ENCODE results near the gene IL16.
A peak's percentile ranks its signal among the peaks of the same experiment; 100 is the strongest.
"Not testable (repeated sequence)": the region's sequence is repeated elsewhere in the genome, so short reads cannot be mapped to it uniquely, and the experiment has no call there.

IL16 gene

DNA sequence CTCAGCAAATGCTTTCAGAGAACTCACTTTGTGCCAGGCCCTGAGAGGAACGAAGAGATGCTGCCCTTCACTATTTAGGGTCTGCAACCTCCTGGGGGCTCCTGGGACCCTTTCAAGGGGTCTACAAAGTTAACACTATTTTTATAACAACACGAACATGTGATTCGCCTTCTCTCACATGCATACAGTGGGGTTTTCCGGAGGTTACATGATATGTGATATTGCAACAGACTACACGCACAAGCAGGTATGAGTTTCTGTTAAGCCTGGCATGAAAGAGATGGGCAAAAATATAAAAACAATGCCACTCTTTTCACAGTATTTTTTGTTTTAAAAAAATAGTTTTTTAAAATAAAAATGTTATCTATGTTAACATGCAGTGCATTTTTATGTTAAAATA, 117.0 kb downstream of the IL16 start:
- DNase-seq (ENCODE audit: low spot score) = no peak

DNA sequence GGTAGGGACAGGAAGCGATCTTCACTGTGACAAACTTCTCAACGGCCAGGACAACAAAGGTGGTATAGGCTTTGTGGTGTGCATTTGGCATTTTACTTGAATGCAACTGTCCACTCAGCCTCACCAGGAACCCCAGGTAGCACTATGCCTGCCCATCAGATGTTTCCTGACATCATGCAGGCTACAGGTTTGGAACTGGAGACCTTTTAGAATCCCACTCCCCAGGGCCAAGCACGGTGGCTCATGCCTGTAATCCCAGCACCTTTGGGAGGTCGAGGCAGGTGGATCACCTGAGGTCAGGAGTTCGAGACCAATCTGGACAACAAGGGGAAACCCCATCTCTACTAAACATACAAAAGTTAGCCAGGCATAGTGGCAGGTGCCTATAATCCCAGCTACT, 117.7 kb downstream of the IL16 start:
- no peak for DNase-seq (ENCODE audit: low spot score)

DNA sequence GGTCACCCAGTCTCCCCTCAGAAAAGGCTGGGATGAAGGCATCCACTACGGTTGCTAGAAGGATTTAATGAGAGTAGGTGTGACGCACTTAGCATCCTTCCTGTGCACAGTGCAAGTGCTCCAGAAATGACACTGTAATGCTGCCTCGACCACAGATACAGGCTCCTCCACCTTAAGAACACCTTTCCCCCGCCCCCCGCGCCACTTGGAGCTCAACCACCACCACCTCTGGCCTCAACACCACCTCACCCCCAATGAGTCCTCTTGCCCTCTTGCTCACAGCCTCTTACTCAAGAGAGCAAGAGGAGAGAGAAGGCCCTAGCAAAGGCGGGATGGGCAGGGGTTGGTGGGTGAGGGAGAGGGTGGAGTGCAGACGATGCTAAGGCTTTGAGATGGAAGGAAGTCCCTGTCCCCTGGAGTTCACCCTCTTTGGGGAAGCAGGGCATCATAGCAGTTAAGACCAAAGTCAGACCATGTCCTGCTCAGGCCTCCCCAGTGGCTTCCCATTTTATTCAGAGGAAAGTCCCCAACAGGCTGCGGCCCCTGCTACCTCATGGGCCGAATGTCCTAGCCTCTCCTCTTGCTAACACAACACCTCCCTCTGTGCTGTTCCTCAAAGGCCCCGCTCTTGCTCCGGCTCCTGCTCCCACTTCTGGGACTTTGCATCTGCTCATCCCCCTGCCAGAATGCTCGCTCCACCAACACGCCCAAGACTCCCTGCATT, 118.9 kb downstream of the IL16 start:
- DNase-seq (ENCODE audit: low spot score) = no peak

DNA sequence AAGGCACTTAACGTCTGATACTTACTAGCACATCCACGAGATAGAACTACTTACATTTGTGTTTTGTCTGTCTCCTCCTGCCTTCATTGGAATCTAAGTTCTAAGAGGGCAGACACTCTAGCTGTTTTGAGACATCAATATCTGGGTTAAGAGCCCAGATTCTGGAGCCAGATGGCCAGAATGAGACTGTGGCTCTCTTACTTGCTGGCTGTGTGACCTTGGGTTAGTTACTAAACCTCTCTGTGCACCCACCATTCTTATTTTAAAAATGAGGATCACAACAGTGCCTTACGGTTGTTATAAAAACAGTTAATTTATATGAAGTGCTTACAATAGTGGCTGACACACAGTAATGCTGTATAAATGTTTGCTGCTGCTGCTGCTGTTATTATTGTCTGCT, 119.6 kb downstream of the IL16 start:
- no peak for DNase-seq (ENCODE audit: low spot score)

DNA sequence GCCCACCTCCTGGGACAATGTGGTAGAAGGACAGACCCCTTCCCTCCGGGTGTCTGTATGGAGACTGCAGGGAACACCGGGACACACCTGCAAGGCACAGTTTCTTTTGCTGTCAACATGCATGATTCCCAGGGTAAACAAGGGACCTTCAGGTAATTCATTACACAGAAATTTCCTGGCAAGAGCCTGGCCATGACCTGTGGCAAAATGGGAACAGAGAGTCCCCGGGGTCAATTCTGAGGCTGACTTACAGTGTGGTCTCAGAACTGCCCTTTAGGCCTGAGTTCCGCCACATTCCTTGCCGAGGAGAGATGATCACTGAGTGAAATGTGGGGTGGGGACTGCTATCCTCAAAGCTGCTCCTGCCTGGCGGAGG, 121.0 kb downstream of the IL16 start:
- no peak for DNase-seq (ENCODE audit: low spot score)

DNA sequence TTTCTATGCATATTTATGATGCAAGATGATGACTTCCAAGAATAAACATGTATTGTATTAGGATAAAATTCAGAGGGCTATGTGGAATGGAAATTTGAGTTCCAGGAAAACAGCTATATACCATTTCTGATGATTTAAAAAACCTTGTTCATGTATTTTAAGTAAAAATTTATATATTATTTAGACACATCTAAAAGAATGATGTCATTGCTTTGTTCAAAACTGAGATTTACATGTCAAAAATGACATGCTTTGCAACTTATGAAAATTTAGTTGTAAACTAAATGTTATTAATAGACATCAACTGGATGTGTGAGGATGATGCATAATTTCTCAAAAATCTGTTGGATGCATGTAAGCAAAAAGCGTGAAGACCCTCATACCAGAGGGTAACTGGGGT, 125.0 kb downstream of the IL16 start:
- no peak for DNase-seq (ENCODE audit: low spot score)

DNA sequence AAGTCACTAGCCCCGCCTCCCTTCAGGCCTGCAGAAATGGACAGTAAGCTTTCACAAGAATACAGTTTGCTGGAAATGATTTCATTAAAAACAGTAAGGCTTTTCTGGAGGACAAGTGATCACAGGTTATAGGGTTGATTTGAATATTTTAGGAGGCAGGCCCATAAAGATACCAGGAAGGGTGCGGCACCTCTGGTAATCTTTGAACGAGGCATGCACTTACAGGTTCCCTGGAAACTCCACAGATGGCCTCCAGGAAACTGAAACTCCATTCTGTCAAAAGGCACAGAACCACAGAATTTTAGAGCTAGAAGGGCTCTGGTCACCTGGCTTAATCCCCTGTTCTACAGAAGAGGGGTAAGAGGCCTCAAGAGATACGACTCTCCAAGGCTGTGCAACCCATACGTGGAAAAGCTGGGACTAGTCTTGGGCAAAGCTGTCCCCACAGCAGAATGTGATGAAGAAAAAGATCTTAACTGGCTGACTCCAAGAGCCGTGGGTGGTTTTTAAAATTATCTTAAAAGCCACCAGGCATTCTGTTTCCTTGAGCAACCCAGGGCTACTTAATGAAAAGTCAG, 126.1 kb downstream of the IL16 start:
- no peak for DNase-seq (ENCODE audit: low spot score)

DNA sequence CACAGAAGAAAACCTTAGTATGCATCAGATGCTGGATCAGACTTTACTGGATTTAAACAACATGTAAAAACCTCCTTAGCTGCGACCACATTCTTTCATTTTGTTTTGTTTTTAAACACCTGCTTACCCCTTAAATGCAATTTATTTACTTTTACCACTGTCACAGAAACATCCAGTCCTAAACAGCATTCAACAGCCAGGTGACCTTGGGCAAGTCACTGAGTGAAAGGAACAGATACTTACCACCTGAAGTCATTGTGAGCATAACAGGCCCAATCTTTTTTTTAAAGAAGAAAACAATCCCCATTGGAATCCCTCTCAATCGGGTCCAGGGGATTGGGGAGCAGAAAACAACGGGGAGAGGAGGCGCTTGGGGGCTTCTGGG, 126.9 kb downstream of the IL16 start:
- DNase-seq (ENCODE audit: low spot score) = no peak

DNA sequence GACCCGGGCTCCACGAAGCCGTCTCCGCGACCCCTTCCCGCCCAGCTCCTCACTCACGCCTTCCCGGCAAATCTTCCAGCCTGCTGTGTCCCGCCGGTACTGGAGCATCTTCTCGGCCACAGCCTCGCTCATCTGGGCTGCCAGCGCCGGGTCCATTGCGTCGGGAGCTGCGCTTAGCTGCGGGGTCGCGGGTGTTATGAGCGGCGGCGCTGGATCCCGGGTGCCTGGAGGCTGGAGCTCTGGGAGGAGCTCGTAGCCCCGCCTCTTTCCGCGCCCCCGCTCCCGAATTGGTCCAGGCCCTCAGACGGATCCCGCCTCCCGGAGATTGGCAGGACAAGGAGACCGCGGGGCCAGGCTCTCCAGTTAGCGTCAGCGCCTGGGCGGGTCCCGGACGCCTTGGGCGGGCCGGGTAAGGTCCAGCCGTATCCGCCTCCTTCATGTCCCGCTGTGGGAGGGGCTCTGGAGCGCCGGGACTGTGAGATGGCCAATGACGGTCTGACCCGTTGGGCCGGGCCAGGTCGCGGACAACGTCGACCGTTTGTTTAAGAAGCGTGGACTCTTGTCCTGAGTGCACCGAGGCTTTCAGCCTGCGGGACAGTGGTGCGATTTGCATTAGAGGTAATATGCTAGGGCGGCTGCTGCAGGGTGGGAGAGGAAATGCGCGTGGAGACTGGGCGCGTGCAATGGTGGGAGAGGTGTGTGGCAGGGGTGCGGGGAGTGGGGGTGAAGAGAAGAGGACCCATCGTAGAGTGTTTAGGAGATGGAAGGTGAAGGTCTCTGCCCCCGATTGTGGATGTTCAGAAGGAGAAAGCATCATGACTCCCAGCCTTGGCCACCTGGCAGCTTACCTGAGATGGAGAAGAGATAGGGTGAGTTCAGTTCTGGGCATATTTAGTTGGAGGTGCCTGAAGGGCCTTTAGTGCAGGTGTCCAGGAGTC, 127.5 kb downstream of the IL16 start, which contains the start of gene STARD5:
TSS of gene STARD5 (minus strand) at position 198 of the 938 bp plus-strand sequence. CDS start at position 156, 42 bp downstream.
- DNase-seq (ENCODE audit: low spot score) = peak; percentile 98

DNA sequence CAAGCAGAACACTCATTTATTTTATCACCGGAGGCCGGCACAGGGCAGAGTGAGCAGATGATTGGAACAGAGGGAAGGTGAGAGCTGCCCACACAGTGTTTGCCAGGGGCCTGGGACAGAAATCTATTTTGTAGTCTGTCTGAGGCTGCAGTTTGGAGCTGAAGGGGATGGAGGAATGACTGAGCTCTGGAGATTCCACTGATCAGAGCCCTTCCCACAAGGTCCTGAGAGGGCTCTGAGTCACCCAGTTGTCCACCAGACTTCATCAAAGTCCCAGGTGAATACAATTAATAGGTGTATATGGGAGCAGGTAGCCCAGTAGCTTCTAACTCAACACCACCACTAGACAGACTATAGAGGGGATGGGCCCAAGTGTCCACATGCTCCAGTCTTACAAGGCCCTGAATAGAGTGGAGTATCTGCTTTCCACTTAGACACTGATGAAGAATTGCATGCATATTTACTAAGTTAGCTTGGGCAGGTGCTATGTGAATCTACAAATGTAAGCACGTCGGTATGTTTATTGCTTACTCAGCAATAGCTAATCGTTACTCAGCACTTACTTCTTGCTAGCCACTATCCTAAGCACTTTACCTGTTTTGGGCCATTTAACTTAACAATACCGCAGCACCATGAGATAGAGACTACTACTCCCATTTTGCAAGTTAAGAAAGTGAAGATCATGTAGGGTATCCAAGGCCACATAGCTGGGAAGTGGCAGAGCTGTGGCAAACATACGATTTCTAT, 130.0 kb downstream of the IL16 start:
- no peak for DNase-seq (ENCODE audit: low spot score)

DNA sequence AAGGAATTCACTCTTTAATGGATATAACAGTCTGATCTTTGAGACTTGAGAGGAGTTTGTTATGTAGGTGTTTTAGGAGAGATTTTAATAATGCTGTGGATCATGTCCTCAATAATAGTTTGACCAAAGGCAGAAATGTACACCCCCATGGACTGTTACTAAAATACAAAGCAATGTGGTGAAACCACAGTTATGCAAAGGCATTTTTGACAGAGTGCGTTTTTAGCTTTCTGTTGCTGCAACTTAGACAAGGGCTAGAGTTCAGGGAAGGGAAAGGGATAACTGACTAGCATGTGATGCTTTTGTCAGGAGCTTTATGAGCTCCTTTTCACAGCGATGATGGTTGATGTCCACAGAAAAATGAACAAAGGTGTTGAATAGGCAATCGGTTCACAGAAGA, 130.8 kb downstream of the IL16 start:
- no peak for DNase-seq (ENCODE audit: low spot score)

DNA sequence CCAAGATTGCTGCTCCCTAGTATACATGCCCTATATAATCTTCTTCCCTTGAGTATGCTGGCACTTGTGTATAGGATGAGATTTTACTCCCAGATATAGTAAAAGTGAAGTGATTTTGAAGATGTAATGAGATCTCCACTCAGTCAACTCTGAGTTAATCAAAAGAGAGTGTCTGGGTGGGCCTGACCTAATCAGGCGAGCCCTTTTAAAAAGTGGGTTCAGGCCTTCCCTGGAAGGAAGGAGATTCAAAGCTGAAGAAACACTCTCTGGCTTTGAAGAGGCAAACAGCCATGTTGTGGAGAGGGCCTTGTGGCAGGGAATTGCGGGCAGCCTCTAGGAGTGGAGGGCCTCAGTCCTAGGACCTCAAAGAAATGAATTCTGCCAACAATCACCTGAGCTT, 132.8 kb downstream of the IL16 start:
- no peak for DNase-seq (ENCODE audit: low spot score)

DNA sequence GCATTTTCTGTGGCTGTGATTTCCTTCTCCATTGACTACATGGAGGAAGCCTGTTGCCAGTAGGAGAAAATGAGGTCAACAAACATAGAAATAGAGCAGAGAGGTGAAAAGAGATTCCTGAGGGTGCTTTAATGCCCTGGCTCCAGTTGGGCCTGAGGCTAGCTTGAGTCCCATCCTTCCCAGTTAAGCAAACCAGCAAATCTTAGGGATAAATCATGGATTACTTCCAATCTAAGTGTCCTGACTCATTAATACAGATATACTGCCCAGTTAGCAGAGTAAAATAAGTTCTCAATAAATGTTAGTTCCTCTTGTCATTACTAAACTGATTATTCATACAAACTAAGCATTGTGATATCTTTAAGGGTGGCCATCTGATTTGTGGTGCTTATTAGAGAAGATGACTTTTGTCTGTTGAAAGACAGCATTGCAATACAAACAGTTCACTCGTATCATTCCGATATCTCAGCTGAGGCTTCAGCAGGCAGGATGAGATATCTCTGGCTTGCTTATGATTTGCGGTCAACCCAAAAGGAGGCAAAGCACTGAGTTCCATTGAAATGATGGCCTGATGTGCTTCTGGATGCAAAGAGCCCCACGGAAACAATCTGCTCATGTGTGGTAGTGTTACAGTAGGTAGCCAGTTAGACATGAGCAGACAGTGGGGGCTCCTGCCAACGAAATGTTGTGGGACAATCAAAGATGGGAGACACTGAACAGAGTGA, 133.8 kb downstream of the IL16 start:
- no peak for DNase-seq (ENCODE audit: low spot score)

DNA sequence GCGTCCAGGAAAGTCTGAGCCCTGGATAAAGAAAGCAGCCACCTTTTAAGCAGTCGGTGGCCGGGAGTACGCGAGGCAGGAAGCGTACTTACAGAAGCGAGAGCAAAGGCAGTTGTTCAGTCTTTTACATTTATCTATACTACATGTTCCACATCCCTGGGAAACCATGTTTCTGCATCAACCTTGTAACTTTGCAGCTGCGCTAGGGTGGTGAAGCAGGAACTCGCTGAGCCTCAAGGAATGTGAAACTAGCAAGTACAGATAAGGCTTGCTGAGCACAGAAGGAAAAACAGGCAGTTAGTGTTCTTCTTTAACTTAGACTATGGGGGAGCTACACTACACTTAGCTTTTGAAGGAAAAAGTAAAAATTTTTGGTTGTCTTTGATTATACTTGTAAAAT, 134.5 kb downstream of the IL16 start:
- not testable (repeated sequence) for DNase-seq (ENCODE audit: low spot score)

DNA sequence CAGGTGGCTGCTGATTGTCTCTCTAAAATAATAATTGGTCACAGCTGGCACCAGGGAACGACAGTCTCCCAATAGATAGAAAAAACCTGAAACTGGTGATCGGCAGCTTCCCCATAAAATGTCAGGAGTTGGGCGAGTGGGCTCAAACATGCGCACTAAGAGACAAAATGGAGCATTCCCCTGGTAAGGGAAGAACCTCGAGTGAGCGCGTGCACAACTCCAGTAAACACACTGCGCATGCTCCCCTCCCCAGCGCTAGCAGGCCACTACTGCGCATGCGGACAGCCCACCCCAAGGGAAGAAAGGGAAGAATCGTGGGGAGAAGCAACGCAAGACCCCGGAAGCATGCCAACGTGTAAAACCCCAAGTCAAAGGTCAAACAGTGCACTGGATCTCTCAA, 134.9 kb downstream of the IL16 start:
- no peak for DNase-seq (ENCODE audit: low spot score)

DNA sequence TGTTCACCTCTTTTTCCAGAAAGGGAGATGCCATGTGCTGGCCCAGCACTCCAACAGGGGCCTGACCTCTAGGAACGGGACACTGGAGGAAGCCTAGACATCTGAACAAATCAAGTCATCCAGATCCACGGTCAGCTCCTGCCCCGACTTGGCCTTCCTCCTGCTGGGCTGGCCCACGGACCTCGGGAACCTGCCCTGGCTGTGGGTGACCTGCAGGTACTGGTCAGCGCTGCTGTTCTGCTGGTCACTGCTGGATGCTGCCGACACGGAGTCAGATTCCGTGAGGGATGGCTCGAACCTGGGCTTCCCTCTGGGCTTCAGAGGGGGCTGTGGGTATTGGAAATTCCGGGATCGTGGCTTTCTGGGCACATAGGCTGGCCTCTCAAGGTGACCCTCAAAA, 135.6 kb downstream of the IL16 start:
- DNase-seq (ENCODE audit: low spot score) = no peak

DNA sequence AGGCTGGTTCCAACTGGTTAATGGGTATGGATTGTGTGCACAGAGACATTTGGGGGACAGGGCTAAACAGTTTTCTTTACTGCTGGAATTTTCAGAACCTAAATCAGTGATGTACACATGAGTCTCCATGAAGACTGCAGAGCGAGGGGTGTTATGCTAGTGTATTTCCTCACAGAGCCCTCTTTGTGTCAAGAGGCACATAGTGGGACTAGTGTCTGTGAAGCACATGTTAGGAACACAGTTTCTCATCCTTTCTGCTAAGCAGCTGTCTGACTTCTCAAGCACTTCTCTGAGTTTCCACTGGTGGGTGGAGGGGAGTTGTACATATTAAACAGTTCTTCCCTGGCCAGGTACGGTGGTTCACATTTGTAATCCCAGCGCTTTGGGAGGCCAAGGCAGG, 136.7 kb downstream of the IL16 start:
- DNase-seq (ENCODE audit: low spot score) = no peak

DNA sequence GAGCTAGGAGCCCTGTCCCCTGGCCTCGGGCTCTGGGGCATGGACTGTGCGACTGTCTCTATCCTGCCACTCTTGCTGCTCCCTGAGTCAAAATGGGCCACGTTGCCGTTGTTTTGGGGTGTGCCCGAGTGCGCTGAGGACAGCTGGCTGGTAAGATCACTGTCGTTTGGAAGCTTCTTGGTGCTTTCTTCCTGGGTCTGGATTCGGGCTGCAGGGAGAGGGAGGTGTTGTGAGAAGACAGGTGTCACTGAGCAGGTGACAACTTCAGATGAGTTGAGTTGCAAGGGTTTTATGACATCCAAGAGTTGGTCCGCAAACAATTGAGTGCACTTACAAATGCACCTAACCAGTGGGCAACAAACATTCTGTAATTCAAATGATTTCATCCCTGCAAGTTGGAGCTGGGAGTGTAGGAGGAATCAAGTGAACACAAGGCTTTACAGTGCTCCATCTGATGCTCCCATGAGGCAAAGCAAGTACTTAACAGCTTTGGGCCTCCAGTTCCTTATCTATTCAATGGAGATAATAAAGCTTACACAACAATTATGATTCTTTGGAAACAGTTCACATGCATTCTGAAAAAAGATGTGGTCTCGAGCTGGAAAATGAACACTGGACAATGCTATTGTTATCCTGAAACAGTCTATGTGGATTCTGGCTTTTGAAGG, 138.2 kb downstream of the IL16 start:
- no peak for DNase-seq (ENCODE audit: low spot score)

DNA sequence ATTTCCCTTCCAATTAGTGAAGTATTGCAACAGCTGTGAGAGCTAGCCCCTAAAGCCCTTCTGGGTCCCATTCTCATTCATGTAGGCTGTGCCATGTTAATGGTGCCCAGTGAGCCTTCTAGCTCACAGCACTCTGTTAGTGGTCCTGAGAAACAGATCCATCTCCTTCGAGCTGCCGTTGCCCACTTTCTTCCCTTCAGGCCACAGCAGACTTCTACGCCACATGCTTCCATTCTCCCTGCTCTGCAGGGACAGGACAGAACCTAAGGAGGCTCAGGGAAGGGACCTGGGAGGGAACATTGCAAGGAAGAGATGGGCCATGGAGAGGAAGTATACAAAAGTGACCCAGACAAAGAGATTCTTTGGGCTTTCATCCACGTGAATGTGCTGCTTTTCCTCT, 139.0 kb downstream of the IL16 start:
- DNase-seq (ENCODE audit: low spot score) = no peak

DNA sequence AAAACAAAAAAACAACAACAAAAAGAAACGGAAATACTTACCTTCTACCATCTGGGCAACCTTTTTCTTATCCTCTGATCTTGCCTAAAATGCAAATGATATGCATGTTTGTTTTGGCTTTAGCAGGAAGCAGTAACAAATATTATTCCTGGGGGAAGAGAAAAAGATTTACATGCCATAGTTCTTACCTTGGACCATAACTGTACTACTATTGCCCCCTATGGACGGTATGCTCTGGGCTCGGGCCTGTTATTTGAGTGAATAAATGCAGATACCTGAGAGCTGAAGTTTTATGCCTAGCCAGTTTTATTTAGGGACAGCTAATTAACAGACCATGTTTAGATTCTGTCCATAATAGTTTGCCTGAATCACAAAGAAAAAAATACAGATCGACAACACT, 139.9 kb downstream of the IL16 start:
- peak; percentile 31 for DNase-seq (ENCODE audit: low spot score)

DNA sequence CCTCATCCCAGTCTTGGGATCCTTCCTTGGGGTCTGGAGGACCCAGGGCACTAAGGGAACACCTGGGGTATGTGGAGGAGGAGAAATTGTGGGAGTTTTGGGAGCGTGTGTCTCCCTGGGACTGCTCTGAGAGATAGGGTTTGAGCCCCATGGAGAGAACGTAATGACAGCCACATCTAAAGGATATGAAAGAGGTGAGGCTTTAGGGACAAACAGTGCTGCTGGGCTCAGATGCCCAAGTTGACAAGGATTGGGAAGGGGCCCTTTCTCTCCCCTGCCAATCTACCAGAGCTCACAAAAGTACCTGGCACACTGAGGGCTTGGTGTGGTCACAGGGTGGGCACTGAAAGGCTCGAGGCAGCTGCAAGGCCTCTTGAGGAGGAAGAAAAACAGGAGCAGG, 140.6 kb downstream of the IL16 start:
- DNase-seq (ENCODE audit: low spot score) = no peak
